Measurements from ENCODE around the gene WSCD1. TPM values are rescaled to one million over a fixed set of nuclear protein-coding genes. Genes with fewer than 3 reads are reported as not detected.

Gene WSCD1
- total RNA-seq, 4 donors from 2014 or later = 3.2 to 10.1 (median 5.3) TPM

DNA sequence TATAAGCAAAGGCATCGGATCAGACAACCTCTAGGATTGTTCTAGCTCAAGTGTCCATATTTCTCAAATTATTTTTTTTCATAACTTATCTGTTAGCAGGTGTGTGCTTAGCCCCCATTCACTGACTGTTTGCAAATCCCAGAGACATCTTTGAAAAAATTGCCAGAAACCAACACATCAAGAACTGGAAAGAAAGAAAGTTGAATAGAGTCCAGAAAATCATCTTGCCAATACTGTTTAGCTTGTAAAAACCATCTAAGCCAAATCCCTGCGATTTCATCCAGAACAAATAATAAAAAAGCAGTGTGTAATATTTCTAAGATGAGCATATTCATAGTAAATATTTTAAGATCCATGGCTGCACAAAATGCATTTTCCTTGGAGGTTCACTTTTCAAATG lies 64.5 kb downstream of the WSCD1 start:
- Histone ChIP-seq H3K9me3 (no peaks in the 10 kb centered on the region), H3K4me1 (no peaks in the 10 kb centered on the region), H3K4me3 (no peak overlapping the region), H3K27ac (no peak overlapping the region), H3K27me3 (peaks cover 16% of the 10 kb centered on the region), H3K36me3 (no peaks in the 10 kb centered on the region)
- TF ChIP-seq POLR2AphosphoS5 (IDR thresholded peaks at IDR 0.05) (no peak), EP300 (IDR thresholded peaks at IDR 0.05) (no peak), POLR2A (IDR thresholded peaks at IDR 0.05) (no peak)
- TF ChIP-seq, protein P1, sequence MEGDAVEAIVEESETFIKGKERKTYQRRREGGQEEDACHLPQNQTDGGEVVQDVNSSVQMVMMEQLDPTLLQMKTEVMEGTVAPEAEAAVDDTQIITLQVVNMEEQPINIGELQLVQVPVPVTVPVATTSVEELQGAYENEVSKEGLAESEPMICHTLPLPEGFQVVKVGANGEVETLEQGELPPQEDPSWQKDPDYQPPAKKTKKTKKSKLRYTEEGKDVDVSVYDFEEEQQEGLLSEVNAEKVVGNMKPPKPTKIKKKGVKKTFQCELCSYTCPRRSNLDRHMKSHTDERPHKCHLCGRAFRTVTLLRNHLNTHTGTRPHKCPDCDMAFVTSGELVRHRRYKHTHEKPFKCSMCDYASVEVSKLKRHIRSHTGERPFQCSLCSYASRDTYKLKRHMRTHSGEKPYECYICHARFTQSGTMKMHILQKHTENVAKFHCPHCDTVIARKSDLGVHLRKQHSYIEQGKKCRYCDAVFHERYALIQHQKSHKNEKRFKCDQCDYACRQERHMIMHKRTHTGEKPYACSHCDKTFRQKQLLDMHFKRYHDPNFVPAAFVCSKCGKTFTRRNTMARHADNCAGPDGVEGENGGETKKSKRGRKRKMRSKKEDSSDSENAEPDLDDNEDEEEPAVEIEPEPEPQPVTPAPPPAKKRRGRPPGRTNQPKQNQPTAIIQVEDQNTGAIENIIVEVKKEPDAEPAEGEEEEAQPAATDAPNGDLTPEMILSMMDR (IDR thresholded peaks at IDR 0.05) = no peak
- 70 to 87% methylated on average over 2 of the region's 2 CpGs for WGBS, 2 donors (ENCODE audit: low coverage in 1 of 2)
- no peak for ATAC-seq

DNA sequence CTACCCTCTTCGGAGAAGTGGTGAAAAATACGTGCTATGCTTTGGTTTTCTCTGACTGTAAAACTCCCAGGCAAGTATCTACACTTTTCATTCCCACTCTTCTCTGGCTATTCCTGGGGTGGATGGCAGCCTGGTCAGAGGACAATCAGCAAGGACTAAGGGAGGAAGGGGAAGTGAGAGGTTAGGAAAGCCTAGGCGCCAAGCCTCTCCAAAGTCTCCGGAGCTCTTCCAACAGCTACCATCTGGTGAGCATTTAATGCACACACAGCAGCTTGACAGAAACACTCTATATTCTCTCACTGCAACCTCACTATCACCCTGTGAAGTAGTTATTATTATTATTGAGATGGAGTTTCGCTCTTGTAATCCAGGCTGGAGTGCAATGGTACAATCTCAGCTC lies 65.1 kb downstream of the WSCD1 start:
- no peaks in the 10 kb centered on the region for H3K36me3 ChIP-seq
- no peaks in the 10 kb centered on the region for H3K4me1 ChIP-seq
- H3K27me3 ChIP-seq = peaks cover 16% of the 10 kb centered on the region
- no peak overlapping the region for H3K27ac ChIP-seq
- ATAC-seq = no peak
- TF ChIP-seq, protein P1 (IDR thresholded peaks at IDR 0.05) = no peak
- TF ChIP-seq EP300 (IDR thresholded peaks at IDR 0.05) = no peak
- no peak for TF ChIP-seq POLR2A (IDR thresholded peaks at IDR 0.05)
- TF ChIP-seq POLR2AphosphoS5 (IDR thresholded peaks at IDR 0.05) = no peak
- 55 to 65% methylated on average over 4 to 5 of the region's 5 CpGs for WGBS, 2 donors (ENCODE audit: low coverage in 1 of 2)
- no peak overlapping the region for H3K4me3 ChIP-seq
- H3K9me3 ChIP-seq = no peaks in the 10 kb centered on the region

DNA sequence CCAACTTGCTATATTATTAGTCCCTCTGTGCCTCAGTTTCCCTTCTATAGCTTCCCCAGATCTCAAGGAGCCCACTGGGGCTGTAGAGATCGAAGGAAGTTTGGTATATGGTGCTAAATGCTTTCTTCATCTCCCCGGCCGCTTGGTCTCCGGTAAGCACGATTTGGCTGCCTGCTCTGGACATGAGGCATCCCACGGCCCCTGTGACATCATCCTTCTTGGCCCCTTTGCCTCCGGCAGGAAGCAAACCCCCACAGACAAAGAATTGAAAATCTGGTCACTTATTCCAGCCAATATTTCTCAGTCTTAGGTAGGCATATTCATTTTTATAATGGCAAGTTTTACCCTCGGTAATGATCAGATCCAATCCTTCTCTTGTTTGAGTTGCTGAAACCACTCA lies 65.8 kb downstream of the WSCD1 start:
- H3K27me3 ChIP-seq = peaks cover 16% of the 10 kb centered on the region

DNA sequence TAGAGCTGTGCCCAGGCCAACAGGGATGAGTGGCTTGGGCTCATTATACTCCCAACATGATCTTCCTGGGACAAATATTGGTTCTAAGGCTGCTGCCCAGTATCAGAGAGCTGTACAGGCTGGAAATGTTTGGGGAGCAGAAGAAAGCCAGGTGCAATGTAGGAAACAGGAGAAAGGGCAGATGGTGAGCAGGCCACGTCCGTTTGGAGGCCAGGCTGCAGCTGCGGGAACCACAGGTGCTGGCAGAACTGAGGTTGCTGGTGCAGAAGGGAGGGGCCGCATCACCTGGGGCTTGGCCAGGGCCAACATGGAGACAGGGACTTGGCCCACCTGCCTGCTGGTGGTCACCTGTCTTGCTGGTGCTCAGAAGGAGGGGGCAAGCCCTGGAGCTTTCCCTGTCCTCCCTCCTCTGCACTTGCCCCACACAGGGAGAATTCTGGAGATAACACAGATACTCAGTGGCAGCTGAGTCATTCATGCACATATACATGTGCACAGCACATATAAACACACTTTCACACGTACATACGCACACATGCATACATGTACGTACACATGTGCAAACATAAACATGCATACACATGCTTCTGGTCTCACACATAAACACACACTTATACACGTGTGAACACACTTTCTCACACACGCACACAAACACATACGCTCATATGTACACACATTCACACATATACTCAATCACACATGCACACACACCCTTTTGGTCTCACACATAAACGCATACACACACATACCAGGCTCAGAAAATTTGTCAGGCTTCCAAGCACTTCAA lies 67.7 kb downstream of the WSCD1 start:
- H3K27ac ChIP-seq = no peak overlapping the region
- no peak for ATAC-seq
- H3K4me1 ChIP-seq = no peaks in the 10 kb centered on the region
- H3K36me3 ChIP-seq = no peaks in the 10 kb centered on the region
- peaks cover 16% of the 10 kb centered on the region for H3K27me3 ChIP-seq
- H3K9me3 ChIP-seq = no peaks in the 10 kb centered on the region
- WGBS, 2 donors (ENCODE audit: low coverage in 1 of 2) = 74% methylated on average over 10 to 11 of the region's 11 CpGs
- no peak for TF ChIP-seq POLR2AphosphoS5 (IDR thresholded peaks at IDR 0.05)
- TF ChIP-seq EP300 (IDR thresholded peaks at IDR 0.05) = no peak
- TF ChIP-seq POLR2A (IDR thresholded peaks at IDR 0.05) = no peak
- TF ChIP-seq, protein P1 (IDR thresholded peaks at IDR 0.05) = no peak
- H3K4me3 ChIP-seq = no peak overlapping the region

More for the DNA sequence above, 65.8 kb downstream of the WSCD1 start:
- Histone ChIP-seq H3K36me3 (no peaks in the 10 kb centered on the region), H3K4me3 (no peak overlapping the region), H3K27ac (no peak overlapping the region), H3K9me3 (no peaks in the 10 kb centered on the region), H3K4me1 (no peaks in the 10 kb centered on the region)
- TF ChIP-seq, protein P1 (IDR thresholded peaks at IDR 0.05) = no peak
- TF ChIP-seq POLR2A (IDR thresholded peaks at IDR 0.05) (no peak), POLR2AphosphoS5 (IDR thresholded peaks at IDR 0.05) (no peak), EP300 (IDR thresholded peaks at IDR 0.05) (no peak)
- WGBS, 2 donors (ENCODE audit: low coverage in 1 of 2) = 67 to 86% methylated on average over 7 to 8 of the region's 8 CpGs
- no peak for ATAC-seq

Measured in gastroesophageal sphincter (tissue), 4 donors.